AG04450 (cell line): ENCODE measurements around the gene ZSCAN21. TPM values are rescaled to one million over a fixed set of nuclear protein-coding genes. Genes with fewer than 3 reads are reported as not detected.

Source experiments
- CTCF ChIA-PET: fragments of 300-600, 350-600 bp; formaldehyde crosslinking; extraction: SDS; loops from one replicate; lab custom pipeline; 2022; ENCODE audit warnings: antibody characterized with exemption, inconsistent platforms; lab: Charles Lee
- POLR2A ChIA-PET: fragments of 350-600 bp; formaldehyde crosslinking; extraction: SDS; loops from one replicate; lab custom pipeline; 2021; ENCODE audit warnings: antibody characterized with exemption, inconsistent platforms; lab: Yijun Ruan, JAX
- DNase-seq: peaks from one replicate; pipeline ENCODE4 v3.0.0-alpha.2; 2011; ENCODE audit warnings: low read depth, low spot score
- H3K27ac ChIP-seq: one replicate; pipeline ENCODE4 v1.5.1; 2012; ENCODE audit warnings: low read depth, low read length, control low read depth
- H3K27me3 ChIP-seq: one replicate; pipeline ENCODE4 v1.6.0; 2012; ENCODE audit warnings: low read length; ENCODE audit not compliant: control insufficient read depth, insufficient read depth
- H3K4me3 ChIP-seq: 2 replicates; pipeline ENCODE4 v1.5.1; 2011; ENCODE audit warnings: mild to moderate bottlenecking, low read depth, low read length, control low read depth
- H3K9me3 ChIP-seq: 2 replicates; pipeline ENCODE4 v1.5.1; 2012; ENCODE audit warnings: low read length; ENCODE audit not compliant: control insufficient read depth, insufficient read depth
- CTCF ChIP-seq: IDR thresholded peaks from 2 replicates; pipeline ENCODE4 v1.5.1; 2011; ENCODE audit warnings: low read depth, low read length, control low read depth, inconsistent platforms
- polyA plus RNA-seq: library from polyadenylated mRNA; depleted of rRNA; stranded (reverse); fragments of >200 nt; gene quantifications from 2 replicates; pipeline ENCODE4 v1.2.3, GENCODE V29; 2011

ZSCAN21 gene
- polyA plus RNA-seq, 1 experiment, result 15.2 TPM

- CTCF ChIA-PET, result no interaction called here
- no peaks in the 10 kb centered on the region; the same call in 1 of the 2 replicates for H3K9me3 ChIP-seq
- H3K4me3 ChIP-seq, result no peak overlapping the region
- TF ChIP-seq CTCF, result no peak
- POLR2A ChIA-PET, result no interaction called here
- H3K27ac ChIP-seq, result peak overlapping the region; percentile 31
- H3K27me3 ChIP-seq, result no peaks in the 10 kb centered on the region
- DNase-seq, result no peak
These were observed 35.9 kb downstream of the ZSCAN21 start for GRCh38 chr7:100085515-100085914.

- H3K9me3 ChIP-seq, result no peaks in the 10 kb centered on the region; the same call in 1 of the 2 replicates
- ChIA-PET CTCF (no interaction called here), POLR2A (interaction anchor here (0.6 to 5.2 kb wide), 5 partner anchors 8 to 342 kb away, joined by 3 to 67 read pairs (median 4); partner anchors contain the start of genes AP4M1 and MCM7)
- no peak for TF ChIP-seq CTCF
- H3K27me3 ChIP-seq, result no peaks in the 10 kb centered on the region
- peak overlapping the region; percentile 97 for H3K27ac ChIP-seq
- no peak overlapping the region for H3K4me3 ChIP-seq
- DNase-seq, result peak; percentile 98
These were observed 37.6 kb downstream of the ZSCAN21 start for GRCh38 chr7:100087055-100087750.

DNA sequence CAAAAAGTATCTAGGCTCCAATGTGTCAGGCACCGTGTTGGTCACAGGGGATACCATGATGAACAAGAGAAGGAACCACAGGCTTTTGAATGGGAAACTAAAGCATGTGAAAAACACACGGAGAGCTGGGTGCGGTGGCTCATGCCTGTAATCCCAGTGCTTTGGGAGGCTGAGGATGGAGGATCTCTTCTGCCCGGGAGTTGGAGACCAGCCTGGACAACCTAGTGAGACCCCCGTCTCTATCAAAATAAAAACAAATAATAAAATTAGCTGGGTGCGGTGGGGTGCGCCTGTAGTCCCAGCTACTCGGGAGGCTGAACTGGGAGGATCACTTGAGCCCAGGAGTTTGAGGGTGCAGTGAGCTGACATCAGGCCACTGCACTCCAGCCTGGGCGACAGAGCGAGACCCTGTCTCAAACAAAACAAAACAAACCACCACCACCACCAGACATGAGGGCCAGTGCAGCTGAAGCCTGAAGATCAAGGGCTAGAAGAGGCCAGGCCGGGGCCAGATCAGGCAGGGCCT, 38.6 kb downstream of the ZSCAN21 start:
- POLR2A ChIA-PET, result interaction anchor here (0.6 to 5.2 kb wide), 3 partner anchors 7 to 62 kb away, joined by 4 to 67 read pairs (median 6); partner anchors contain the start of genes AP4M1 and MCM7
- CTCF ChIA-PET, result no interaction called here
- Histone ChIP-seq H3K27me3 (no peaks in the 10 kb centered on the region), H3K27ac (peak overlapping the region; percentile 97), H3K4me3 (peak overlapping the region; percentile 91), H3K9me3 (no peaks in the 10 kb centered on the region; the same call in 1 of the 2 replicates)
- no peak for DNase-seq
- no peak for TF ChIP-seq CTCF

DNA sequence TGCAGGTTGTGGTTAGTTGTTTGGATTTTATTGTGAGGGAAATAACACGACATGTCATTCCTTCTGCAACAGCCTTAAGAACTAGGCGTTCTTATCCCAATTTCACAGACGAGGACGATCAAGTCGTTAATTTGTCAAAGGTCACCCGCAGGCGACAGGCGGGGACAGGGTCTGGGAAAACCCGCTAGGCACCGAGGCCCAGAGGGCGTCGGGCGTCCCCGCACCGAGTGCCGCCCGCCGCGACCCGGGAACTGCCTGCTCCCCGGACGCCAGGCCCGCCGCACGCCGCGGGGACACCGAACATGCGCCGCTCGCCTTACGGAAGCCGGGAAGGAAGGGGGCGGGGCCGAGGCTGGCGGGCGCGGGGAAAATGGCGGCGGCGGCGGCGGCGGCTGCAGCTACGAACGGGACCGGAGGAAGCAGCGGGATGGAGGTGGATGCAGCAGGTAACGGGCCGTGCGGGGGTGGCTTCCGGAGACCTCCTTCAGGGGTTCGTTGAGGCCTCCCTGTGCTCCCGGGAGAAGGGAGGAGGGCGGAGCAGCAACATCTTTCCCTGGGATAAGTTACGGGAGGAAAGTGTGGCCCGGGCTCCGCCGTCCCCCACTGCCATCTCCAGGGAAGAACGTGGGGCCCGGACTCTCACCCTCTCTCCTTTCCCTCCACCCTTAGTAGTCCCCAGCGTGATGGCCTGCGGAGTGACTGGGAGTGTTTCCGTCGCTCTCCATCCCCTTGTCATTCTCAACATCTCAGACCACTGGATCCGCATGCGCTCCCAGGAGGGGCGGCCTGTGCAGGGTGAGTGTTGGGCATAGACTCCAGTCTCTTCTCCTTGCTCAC, 39.3 kb downstream of the ZSCAN21 start, which contains the start of gene COPS6:
TSS of gene COPS6 (plus strand) at position 349 of the 837 bp plus-strand sequence. CDS start at position 371, 22 bp downstream.
- Histone ChIP-seq H3K9me3 (no peaks in the 10 kb centered on the region; the same call in 1 of the 2 replicates), H3K27ac (peak within 1 kb of the TSS; percentile 97), H3K27me3 (no peaks in the 10 kb centered on the region), H3K4me3 (peak within 1 kb of the TSS; percentile 91)
- no peak for TF ChIP-seq CTCF
- ChIA-PET POLR2A (interaction anchor here (0.6 to 5.2 kb wide), 2 partner anchors 13 to 63 kb away, joined by 4 to 67 read pairs; partner anchors contain the start of genes AP4M1 and MCM7), CTCF (no interaction called here)
- no peak for DNase-seq
